ENCODE results near the gene STX8. TPM values are rescaled to one million over a fixed set of nuclear protein-coding genes. Genes with fewer than 3 reads are reported as not detected.

STX8 gene
- polyA plus RNA-seq, 1 of the 3 experiments (the other 2 are of a cell fraction), result 51.3 TPM

DNA sequence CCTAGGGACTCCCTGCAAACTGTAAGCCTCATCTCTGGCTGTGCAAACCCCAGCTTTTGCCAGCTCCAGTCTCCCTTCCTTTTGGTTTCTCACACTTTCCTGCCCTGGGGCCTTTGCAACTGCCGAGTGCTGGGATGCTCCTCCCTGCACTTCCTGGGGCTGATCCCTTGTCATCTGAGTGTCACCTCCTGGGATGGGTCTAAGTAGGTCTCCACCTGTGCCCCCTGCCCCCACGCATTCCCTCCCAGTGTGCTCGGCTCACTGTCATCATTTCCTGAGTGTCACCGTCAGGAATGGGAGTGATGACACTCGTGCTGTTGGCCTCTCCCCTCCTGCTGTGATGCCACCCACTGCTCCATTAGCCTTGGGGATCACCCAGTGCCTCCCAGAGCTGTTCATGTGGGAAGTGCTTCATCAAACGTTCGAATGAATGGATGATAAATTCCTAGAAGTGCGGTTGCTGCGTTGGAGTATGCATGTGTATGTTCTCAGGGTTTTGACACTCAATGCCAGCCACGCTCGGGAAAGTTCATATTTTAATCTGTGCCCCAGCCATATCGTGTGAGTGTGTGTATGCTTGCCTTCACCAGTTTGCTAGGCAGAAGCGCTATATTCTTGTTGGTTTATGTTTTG is 364.4 kb downstream of the STX8 start:
- no peaks in the 10 kb centered on the region for H3K9me2 ChIP-seq
- H2AFZ ChIP-seq (ENCODE audit: low read depth), result no peak overlapping the region
- DNase-seq, result no peak
- H3K36me3 ChIP-seq (replicated peaks in 1 of 2; ENCODE audit: control insufficient read depth in 1 of 2, insufficient read depth in 2 of 2, low read length in 1 of 2), result no peaks in the 10 kb centered on the region
- H3K4me2 ChIP-seq, result no peak overlapping the region
- H3K79me2 ChIP-seq (ENCODE audit: insufficient read depth), result no peaks in the 10 kb centered on the region
- no peak overlapping the region for H3K27ac ChIP-seq (ENCODE audit: low read depth in 2 of 2, low read length in 1 of 2)
- no peak for TF ChIP-seq NRF1 (IDR thresholded peaks at IDR 0.05; ENCODE audit: low read depth, low read length)
- TF ChIP-seq, protein P1, sequence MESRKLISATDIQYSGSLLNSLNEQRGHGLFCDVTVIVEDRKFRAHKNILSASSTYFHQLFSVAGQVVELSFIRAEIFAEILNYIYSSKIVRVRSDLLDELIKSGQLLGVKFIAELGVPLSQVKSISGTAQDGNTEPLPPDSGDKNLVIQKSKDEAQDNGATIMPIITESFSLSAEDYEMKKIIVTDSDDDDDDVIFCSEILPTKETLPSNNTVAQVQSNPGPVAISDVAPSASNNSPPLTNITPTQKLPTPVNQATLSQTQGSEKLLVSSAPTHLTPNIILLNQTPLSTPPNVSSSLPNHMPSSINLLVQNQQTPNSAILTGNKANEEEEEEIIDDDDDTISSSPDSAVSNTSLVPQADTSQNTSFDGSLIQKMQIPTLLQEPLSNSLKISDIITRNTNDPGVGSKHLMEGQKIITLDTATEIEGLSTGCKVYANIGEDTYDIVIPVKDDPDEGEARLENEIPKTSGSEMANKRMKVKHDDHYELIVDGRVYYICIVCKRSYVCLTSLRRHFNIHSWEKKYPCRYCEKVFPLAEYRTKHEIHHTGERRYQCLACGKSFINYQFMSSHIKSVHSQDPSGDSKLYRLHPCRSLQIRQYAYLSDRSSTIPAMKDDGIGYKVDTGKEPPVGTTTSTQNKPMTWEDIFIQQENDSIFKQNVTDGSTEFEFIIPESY (IDR thresholded peaks at IDR 0.05; ENCODE audit: borderline replicate concordance, low read depth), result no peak
- no peak for TF ChIP-seq GATA2 (CRISPR knock-in tag; IDR thresholded peaks at IDR 0.05)
- TF ChIP-seq, protein P2, sequence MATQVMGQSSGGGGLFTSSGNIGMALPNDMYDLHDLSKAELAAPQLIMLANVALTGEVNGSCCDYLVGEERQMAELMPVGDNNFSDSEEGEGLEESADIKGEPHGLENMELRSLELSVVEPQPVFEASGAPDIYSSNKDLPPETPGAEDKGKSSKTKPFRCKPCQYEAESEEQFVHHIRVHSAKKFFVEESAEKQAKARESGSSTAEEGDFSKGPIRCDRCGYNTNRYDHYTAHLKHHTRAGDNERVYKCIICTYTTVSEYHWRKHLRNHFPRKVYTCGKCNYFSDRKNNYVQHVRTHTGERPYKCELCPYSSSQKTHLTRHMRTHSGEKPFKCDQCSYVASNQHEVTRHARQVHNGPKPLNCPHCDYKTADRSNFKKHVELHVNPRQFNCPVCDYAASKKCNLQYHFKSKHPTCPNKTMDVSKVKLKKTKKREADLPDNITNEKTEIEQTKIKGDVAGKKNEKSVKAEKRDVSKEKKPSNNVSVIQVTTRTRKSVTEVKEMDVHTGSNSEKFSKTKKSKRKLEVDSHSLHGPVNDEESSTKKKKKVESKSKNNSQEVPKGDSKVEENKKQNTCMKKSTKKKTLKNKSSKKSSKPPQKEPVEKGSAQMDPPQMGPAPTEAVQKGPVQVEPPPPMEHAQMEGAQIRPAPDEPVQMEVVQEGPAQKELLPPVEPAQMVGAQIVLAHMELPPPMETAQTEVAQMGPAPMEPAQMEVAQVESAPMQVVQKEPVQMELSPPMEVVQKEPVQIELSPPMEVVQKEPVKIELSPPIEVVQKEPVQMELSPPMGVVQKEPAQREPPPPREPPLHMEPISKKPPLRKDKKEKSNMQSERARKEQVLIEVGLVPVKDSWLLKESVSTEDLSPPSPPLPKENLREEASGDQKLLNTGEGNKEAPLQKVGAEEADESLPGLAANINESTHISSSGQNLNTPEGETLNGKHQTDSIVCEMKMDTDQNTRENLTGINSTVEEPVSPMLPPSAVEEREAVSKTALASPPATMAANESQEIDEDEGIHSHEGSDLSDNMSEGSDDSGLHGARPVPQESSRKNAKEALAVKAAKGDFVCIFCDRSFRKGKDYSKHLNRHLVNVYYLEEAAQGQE (IDR thresholded peaks at IDR 0.05; ENCODE audit: low read depth, low read length), result no peak
- no peak for TF ChIP-seq TAF1 (IDR thresholded peaks at IDR 0.05; ENCODE audit: borderline replicate concordance, low read depth, low read length)
- no peak for TF ChIP-seq EP300 (IDR thresholded peaks at IDR 0.05; ENCODE audit: borderline replicate concordance in 1 of 2, low read depth in 1 of 2, low read length in 1 of 2)
- no peak for TF ChIP-seq GABPA (IDR thresholded peaks at IDR 0.05; ENCODE audit: low read depth)
- TF ChIP-seq TEAD4 (IDR thresholded peaks at IDR 0.05; ENCODE audit: borderline replicate concordance, insufficient read depth), result no peak
- no peak for TF ChIP-seq RAD21 (IDR thresholded peaks at IDR 0.05; ENCODE audit: low read length)
- no peaks in the 10 kb centered on the region for H4K20me1 ChIP-seq (ENCODE audit: insufficient read depth)
- H3K4me3 ChIP-seq (ENCODE audit: low read depth in 2 of 2, low read length in 1 of 2), result no peak overlapping the region
- ChIA-PET POLR2A (no interaction called here), CTCF (no interaction called here)
- H3K27me3 ChIP-seq (ENCODE audit: insufficient read depth), result no peaks in the 10 kb centered on the region; the same call in 1 of the 2 replicates
- H3K9me3 ChIP-seq, result peaks cover 11% of the 10 kb centered on the region; the same call in 1 of the 2 replicates
- 56% methylated on average over 13 of the region's 13 CpGs for WGBS (ENCODE audit: low lambda C conversion rate)
- no peaks in the 10 kb centered on the region for H3F3A ChIP-seq (replicated peaks; ENCODE audit: insufficient read depth)
- peaks cover 0 to 2% of the 10 kb centered on the region in 2 experiments; a peak in 1 of 4 replicates for H3K4me1 ChIP-seq (ENCODE audit: control insufficient read depth in 1 of 2, insufficient read depth in 2 of 2, low read depth in 1 of 2, low read length in 1 of 2)
- H3K9ac ChIP-seq, result no peak overlapping the region

DNA sequence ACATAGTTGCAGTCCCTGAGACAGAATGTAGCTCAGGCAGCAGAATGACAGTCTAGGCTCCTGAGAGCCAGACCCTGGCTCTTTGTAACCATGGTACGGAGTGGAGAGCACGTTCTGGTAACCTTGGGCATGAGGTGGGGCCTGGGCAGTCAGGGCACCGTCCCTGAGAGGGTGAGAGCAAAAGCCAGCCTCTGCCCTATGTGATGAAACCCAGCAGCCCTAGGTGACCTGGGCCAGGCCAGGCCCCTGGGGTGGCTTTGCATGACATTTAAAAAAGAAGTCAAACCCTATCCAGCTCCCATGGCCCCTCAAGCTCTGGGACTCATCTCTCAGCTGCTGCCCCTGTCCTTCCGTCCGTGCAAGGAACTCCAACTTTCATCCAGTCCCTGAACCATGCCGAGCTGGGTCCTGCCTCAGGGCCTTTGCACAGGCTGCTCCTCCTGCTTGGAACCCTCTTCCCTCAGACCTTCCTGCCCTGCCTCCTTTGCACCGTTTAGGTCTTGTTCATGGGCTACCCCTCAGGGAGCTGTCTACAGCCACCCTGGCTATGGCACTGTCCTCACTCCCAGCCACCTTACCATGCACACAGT is 365.7 kb downstream of the STX8 start:
- H3K9me2 ChIP-seq, result no peaks in the 10 kb centered on the region
- no peaks in the 10 kb centered on the region for H3K9me3 ChIP-seq
- ChIA-PET CTCF (interaction anchor here (1.3 kb wide), 1 partner anchor 12 kb away, joined by 4 read pairs; no protein-coding TSS in a partner anchor), POLR2A (no interaction called here)
- H3K4me2 ChIP-seq, result no peak overlapping the region
- WGBS (ENCODE audit: low lambda C conversion rate), result 41% methylated on average over 7 of the region's 7 CpGs
- H3K9ac ChIP-seq, result no peak overlapping the region
- no peaks in the 10 kb centered on the region for H4K20me1 ChIP-seq (ENCODE audit: insufficient read depth)
- DNase-seq, result no peak
- no peaks in the 10 kb centered on the region; the same call in 1 of the 2 replicates for H3K27me3 ChIP-seq (ENCODE audit: insufficient read depth)
- no peaks in the 10 kb centered on the region for H3F3A ChIP-seq (replicated peaks; ENCODE audit: insufficient read depth)
- H3K79me2 ChIP-seq (ENCODE audit: insufficient read depth), result no peaks in the 10 kb centered on the region
- H3K27ac ChIP-seq (ENCODE audit: low read depth in 2 of 2, low read length in 1 of 2), result no peak overlapping the region
- no peak for TF ChIP-seq CHD2 (IDR thresholded peaks at IDR 0.05; ENCODE audit: low read length, partially characterized antibody)
- no peak overlapping the region for H3K4me3 ChIP-seq (ENCODE audit: low read depth in 2 of 2, low read length in 1 of 2)
- no peak overlapping the region for H2AFZ ChIP-seq (ENCODE audit: low read depth)
- no peaks in the 10 kb centered on the region for H3K36me3 ChIP-seq (replicated peaks in 1 of 2; ENCODE audit: control insufficient read depth in 1 of 2, insufficient read depth in 2 of 2, low read length in 1 of 2)
- peaks cover 0 to 8% of the 10 kb centered on the region in 2 experiments; a peak in 1 of 4 replicates for H3K4me1 ChIP-seq (ENCODE audit: control insufficient read depth in 1 of 2, insufficient read depth in 2 of 2, low read depth in 1 of 2, low read length in 1 of 2)

Data from SK-N-SH (cell line).